ENCODE measurements around the gene PGAM5.
A peak's percentile ranks its signal among the peaks of the same experiment; 100 is the strongest.
"Not testable (repeated sequence)": the region's sequence is repeated elsewhere in the genome, so short reads cannot be mapped to it uniquely, and the experiment has no call there.

PGAM5 gene

GRCh38 chr12:132687211-132688164 is 23.2 kb upstream of the PGAM5 start, which contains the start of the genes POLE and PXMP2:
POLE (minus strand) TSS chr12:132687342; CDS start chr12:132687315, 27 bp downstream.
PXMP2 (plus strand) TSS chr12:132687587; CDS start chr12:132687671, 84 bp downstream.
- DNase-seq (ENCODE audit: low read depth in 1 of 2, low spot score in 1 of 2), result peak; percentile 93 to 95

- DNase-seq (ENCODE audit: low read depth in 1 of 2, low spot score in 1 of 2), result no peak
Measured at GRCh38 chr12:132689227-132689626, 21.4 kb upstream of the PGAM5 start.

GRCh38 chr12:132690112-132690511 is 20.5 kb upstream of the PGAM5 start:
- DNase-seq (ENCODE audit: low read depth in 1 of 2, low spot score in 1 of 2), result no peak

- not testable (repeated sequence) for DNase-seq (ENCODE audit: low read depth in 1 of 2, low spot score in 1 of 2)
Measured at GRCh38 chr12:132692030-132692429, 18.6 kb upstream of the PGAM5 start.

- DNase-seq (ENCODE audit: low read depth in 1 of 2, low spot score in 1 of 2), result not testable (repeated sequence)
Measured at GRCh38 chr12:132694888-132695287, 15.8 kb upstream of the PGAM5 start.

- DNase-seq (ENCODE audit: low read depth in 1 of 2, low spot score in 1 of 2), result no peak
Measured at GRCh38 chr12:132695431-132695830, 15.2 kb upstream of the PGAM5 start.

DNA sequence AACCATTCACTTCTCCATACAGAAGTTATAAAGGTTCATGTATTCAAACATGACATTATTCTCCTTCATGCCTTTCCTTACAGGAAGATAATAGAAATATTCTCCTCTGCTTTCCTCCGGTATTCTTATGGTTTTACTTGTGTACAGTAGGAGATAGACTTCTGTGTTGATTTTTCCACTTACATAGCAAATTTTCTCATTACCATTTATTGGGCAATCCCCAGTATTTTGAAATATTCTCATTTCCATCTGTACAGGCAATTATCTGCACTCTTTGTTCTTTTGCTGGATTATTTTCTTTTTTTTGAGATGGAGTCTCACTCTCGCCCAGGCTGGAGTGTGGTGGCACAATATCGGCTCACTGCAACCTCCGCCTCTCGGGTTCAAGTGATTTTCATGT is 12.3 kb upstream of the PGAM5 start:
- DNase-seq (ENCODE audit: low read depth in 1 of 2, low spot score in 1 of 2), result no peak

- DNase-seq (ENCODE audit: low read depth in 1 of 2, low spot score in 1 of 2), result no peak
Measured at GRCh38 chr12:132700212-132700822, 10.3 kb upstream of the PGAM5 start.

GRCh38 chr12:132702640-132703039 is 8.0 kb upstream of the PGAM5 start:
- DNase-seq (ENCODE audit: low read depth in 1 of 2, low spot score in 1 of 2), result no peak

- no peak for DNase-seq (ENCODE audit: low read depth in 1 of 2, low spot score in 1 of 2)
Measured at GRCh38 chr12:132703641-132704040, 7.0 kb upstream of the PGAM5 start.

DNA sequence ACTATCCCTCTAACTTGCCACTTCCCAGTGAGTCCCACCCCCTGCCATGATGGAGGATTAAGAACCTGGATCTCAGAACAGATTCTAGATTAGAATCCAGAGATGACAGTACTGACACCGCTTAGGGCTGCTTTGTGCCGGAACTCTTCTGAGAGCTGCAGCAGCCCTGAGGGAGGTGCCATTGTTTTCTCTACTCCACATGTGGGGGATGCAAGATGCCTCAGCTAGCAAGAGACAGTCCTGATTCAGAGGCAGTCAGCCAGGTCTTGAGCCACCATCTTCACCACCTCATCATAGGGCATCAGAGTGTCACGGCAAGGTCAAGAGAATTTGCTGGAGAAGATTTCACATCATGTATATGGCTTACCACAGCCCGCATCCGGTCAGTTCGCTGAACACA is 3.4 kb upstream of the PGAM5 start:
- DNase-seq (ENCODE audit: low read depth in 1 of 2, low spot score in 1 of 2), result no peak

- no peak for DNase-seq (ENCODE audit: low read depth in 1 of 2, low spot score in 1 of 2)
Measured at GRCh38 chr12:132708150-132708549, 2.5 kb upstream of the PGAM5 start.

GRCh38 chr12:132710043-132710404 is 618 bp upstream of the PGAM5 start:
- no peak for DNase-seq (ENCODE audit: low read depth in 1 of 2, low spot score in 1 of 2)

DNA sequence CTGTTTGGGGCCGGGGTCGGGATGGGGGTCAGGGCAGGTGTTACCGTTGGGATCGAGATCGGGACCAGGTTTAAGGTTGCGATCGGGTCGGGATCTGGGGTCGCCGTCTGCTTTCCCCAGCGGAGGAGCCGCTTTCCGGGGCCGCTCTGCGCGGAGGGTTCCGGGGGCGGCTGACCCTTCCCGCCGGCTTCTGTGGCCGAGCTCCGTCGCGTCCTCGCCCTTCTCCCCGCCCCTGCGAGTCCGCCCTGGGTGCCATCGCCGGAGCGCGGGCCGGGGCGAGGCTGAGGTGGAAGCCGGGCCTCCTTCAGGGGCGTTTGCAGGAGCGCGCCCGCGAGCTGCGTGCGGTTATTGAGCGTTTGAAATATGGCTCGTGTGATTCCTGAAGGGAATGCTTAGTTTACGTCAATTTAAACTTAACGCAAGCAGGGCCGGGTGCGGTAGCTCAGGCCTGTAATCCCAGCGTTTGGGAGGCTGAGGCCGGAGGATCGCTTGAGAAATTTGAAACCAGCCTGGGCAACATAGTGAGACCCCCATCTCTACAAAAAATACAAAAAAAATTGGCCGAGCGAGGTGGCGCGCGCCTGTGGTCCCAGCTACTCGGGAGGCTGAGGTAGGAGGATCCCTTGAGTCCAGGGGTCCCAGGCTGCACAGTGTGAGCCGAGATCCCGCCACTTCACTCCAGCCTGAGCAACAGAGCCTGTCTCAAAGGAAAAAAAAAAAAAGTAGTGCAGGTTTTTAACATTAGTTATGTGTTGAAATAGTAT is 620 bp downstream of the PGAM5 start:
- DNase-seq (ENCODE audit: low read depth in 1 of 2, low spot score in 1 of 2), result peak in 1 of 2 donors; percentile 22

DNA sequence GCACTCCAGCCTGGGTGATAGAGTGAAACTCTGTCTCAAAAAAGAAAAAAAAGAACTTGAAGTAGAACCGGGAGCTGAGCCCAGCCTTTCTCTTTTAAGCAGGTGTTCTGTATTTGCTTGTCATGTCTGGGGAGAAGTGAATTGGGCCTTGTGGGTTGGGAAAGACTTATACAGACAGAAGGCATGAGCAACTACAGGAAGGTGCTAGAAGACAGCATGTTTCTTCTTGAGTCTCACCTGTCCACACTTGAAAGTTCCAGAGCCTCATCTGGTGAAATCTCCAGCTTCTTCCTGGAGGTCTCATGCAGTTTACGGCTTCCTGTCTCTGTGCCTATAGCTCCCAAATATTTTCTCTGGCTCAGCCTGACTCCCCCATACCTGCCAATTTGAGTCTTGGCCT is 2.5 kb downstream of the PGAM5 start:
- no peak for DNase-seq (ENCODE audit: low read depth in 1 of 2, low spot score in 1 of 2)

DNA sequence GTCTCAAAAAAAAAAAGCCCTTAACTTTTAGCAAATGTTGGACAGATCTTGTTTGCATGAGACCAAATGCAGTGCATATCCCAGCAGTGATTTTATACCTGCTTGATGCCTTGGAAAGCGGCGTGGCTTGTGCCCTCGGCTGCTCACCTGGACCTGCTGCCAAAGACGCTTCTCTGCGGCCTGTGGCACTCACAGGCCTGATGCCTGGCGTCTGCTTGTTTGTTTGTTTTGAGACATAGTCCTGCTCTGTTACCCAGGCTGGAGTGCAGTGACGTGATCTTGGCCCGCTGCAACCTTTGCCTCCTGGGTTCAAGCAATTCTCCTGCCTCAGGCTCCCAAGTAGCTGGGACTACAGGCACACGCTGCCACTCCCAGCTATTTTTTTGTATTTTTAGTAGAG is 5.2 kb downstream of the PGAM5 start:
- DNase-seq (ENCODE audit: low read depth in 1 of 2, low spot score in 1 of 2), result no peak

GRCh38 chr12:132716356-132716755 is 5.7 kb downstream of the PGAM5 start:
- DNase-seq (ENCODE audit: low read depth in 1 of 2, low spot score in 1 of 2), result no peak

- no peak for DNase-seq (ENCODE audit: low read depth in 1 of 2, low spot score in 1 of 2)
Measured at GRCh38 chr12:132717011-132717410, 6.4 kb downstream of the PGAM5 start.

- no peak for DNase-seq (ENCODE audit: low read depth in 1 of 2, low spot score in 1 of 2)
Measured at GRCh38 chr12:132717531-132718387, 7.1 kb downstream of the PGAM5 start.

DNA sequence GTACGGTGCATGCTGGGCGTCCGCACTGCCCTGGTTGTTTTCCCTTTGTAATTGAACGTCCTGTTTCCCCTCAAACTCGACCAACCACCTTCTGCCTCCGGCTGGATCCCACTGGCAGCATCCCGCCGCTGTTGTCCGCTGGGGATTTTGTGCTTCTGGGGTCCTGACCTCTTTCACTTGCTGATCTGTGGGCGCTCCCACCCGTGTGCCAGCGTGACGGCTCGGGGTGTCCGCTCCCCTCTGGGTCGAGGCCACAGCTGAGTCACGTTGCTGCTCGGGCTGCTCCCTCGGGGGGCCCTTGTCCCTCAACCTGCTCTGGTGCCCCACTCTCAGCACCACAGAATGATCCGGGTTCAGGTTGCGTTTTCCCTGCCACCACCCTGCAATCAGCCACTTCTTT is 8.0 kb downstream of the PGAM5 start:
- DNase-seq (ENCODE audit: low read depth in 1 of 2, low spot score in 1 of 2), result no peak

Measured in stimulated activated CD4-positive, alpha-beta T cell treated with anti-CD3 and anti-CD28 coated beads, Interleukin-15, amount 100 ng/mL, for 1 hour (primary cell).